ENCODE measurements around the gene TTN.
A peak's percentile ranks its signal among the peaks of the same experiment; 100 is the strongest.

The TTN gene

DNA sequence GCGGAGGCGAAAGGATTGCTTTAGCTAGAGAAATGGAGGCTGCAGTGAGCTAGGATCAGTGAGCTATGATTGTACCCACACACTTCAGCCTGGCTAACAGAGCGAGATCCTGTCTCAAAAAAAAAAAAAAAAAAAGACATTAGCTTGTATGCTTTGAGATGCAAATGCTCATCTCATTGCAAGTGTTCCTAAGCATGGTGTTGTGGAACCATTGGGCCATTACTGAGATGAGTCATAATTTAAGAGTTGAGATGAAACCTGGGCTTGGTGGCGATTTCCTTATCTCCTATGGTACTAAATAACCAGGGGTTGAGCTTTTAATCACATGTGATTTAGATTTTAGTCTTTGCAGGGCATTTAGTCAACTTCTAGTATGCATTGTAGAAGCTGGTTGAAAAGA is 324.8 kb downstream of the TTN start:
- Histone ChIP-seq H3K79me2 (ENCODE audit: low read length) (peaks cover 55% of the 10 kb centered on the region), H3F3A (ENCODE audit: insufficient read depth, low read length) (peaks cover 25% of the 10 kb centered on the region), H3K27ac (ENCODE audit: low read length) (no peak overlapping the region), H3K36me3 (replicated peaks; ENCODE audit: insufficient read depth, low read length) (0 out of 2 replicates have a peak, but pooled peaks cover 5% of the 10 kb centered on the region), H3K4me3 (ENCODE audit: low read length) (no peak overlapping the region), H2AFZ (ENCODE audit: low read length) (no peak overlapping the region), H3K4me1 (ENCODE audit: low read length) (peaks cover 25% of the 10 kb centered on the region), H3K27me3 (replicated peaks; ENCODE audit: insufficient read depth, low read length) (no peaks in the 10 kb centered on the region), H3K9ac (ENCODE audit: low read length) (no peak overlapping the region), H4K20me1 (ENCODE audit: insufficient read depth, low read length) (no peaks in the 10 kb centered on the region), H3K9me3 (replicated peaks; ENCODE audit: insufficient read depth, low read length) (no peaks in the 10 kb centered on the region), H3K9me2 (replicated peaks; ENCODE audit: insufficient read depth, low read length) (no peaks in the 10 kb centered on the region), H3K4me2 (ENCODE audit: low read depth, low read length) (peak overlapping the region; percentile 75; the same call in 1 of the 2 replicates)
- no peak for TF ChIP-seq EZH2phosphoT487 (IDR thresholded peaks at IDR 0.05; ENCODE audit: low read length)
- no peak for TF ChIP-seq CTCF (IDR thresholded peaks at IDR 0.05; ENCODE audit: low read length)
- no peak for TF ChIP-seq EZH2 (optimal IDR thresholded peaks at IDR 0.05; ENCODE audit: low read depth, low read length)
- no peak for DNase-seq

DNA sequence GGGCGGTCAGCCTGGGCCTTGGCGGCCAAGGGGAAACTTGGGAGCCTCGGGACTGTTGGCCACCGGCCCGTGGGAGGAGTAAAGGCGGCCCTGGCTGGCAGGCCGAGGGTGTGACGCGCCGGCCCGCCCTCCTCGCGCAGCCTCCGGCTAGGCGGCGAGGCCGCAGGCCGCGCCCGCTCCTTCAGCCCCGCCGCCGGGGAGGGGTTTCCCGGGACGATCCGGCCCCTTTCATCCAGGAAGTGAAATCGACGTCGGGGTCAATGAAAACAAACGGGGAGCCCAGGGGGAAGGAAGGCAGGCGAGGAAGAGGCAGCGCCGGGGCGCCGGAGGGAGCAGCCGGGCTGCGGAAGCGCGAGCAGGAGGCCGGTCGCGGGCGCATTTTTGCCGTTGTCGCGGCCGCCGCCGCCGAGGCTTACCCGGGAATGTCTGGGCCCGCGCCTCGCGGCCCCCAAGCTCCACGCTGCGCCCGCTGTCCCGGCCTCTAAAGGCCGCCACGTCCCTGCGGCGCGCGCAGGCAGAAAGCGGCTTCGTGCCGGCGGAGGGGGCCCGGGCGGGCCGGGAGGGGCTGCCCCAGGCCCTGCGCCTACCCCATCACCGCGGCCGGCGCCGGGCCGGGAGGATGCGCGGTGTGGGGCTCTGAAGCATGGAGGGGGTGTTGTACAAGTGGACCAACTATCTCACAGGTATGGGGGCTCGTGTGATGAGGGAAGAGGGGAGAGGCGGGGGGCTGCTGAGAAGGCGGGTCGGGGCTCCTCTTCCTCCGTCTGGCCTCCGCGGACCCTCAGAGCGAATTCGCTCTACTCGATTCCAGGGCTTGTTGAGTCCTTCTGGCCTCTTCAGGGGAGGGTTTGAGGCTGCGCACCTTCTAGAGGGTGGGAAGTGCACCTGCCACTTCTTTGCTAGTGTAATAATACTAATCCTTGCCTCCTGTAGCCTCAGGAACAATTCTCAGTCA is 326.7 kb downstream of the TTN start, which contains the start of gene PLEKHA3:
TSS of gene PLEKHA3 (plus strand) at position 231 of the 955 bp plus-strand sequence. CDS start at position 644, 413 bp downstream.
- Histone ChIP-seq H3K4me1 (ENCODE audit: low read length) (peaks cover 25% of the 10 kb centered on the region), H4K20me1 (ENCODE audit: insufficient read depth, low read length) (no peaks in the 10 kb centered on the region), H3K9ac (ENCODE audit: low read length) (peak within 1 kb of the TSS; percentile 67), H3F3A (ENCODE audit: insufficient read depth, low read length) (peaks cover 25% of the 10 kb centered on the region), H3K27me3 (replicated peaks; ENCODE audit: insufficient read depth, low read length) (no peaks in the 10 kb centered on the region), H3K9me3 (replicated peaks; ENCODE audit: insufficient read depth, low read length) (no peaks in the 10 kb centered on the region), H3K36me3 (replicated peaks; ENCODE audit: insufficient read depth, low read length) (no peaks in the 10 kb centered on the region), H2AFZ (ENCODE audit: low read length) (peak within 1 kb of the TSS; percentile 81), H3K27ac (ENCODE audit: low read length) (peak within 1 kb of the TSS; percentile 85; the same call in 1 of the 2 replicates), H3K4me3 (ENCODE audit: low read length) (peak within 1 kb of the TSS; percentile 73), H3K9me2 (replicated peaks; ENCODE audit: insufficient read depth, low read length) (no peaks in the 10 kb centered on the region), H3K4me2 (ENCODE audit: low read depth, low read length) (peak within 1 kb of the TSS; percentile 75), H3K79me2 (ENCODE audit: low read length) (peaks cover 49% of the 10 kb centered on the region)
- TF ChIP-seq EZH2phosphoT487 (IDR thresholded peaks at IDR 0.05; ENCODE audit: low read length): no peak
- no peak for TF ChIP-seq CTCF (IDR thresholded peaks at IDR 0.05; ENCODE audit: low read length)
- no peak for TF ChIP-seq EZH2 (optimal IDR thresholded peaks at IDR 0.05; ENCODE audit: low read depth, low read length)
- DNase-seq: peak; percentile 86

DNA sequence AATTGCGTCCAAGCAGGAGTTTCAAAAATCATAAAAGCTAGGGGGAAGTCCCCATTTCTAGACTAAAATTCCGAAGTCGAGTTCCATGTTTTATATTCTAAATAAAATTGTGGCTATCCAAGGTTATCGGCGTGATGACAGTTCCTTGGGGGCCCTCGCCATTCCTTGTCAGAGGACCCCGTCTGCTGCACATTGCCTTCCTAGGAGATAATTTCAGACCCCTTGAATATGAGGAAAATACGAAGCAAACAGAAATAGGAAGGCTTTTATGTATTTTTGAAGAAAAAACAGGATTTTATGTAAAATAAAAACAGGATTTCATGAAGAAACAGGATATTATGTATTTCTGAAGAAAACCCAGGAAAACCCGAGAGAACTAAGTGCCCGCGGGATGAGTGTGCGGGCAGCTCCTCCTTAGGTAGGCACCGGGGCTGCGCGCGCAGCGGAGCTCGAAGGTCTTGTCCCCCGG is 327.4 kb downstream of the TTN start:
- H3F3A ChIP-seq (ENCODE audit: insufficient read depth, low read length): peaks cover 25% of the 10 kb centered on the region
- no peak for DNase-seq
- H4K20me1 ChIP-seq (ENCODE audit: insufficient read depth, low read length): no peaks in the 10 kb centered on the region
- H3K4me2 ChIP-seq (ENCODE audit: low read depth, low read length): peak overlapping the region; percentile 63
- H3K27me3 ChIP-seq (replicated peaks; ENCODE audit: insufficient read depth, low read length): no peaks in the 10 kb centered on the region
- TF ChIP-seq EZH2 (optimal IDR thresholded peaks at IDR 0.05; ENCODE audit: low read depth, low read length): no peak
- no peak for TF ChIP-seq EZH2phosphoT487 (IDR thresholded peaks at IDR 0.05; ENCODE audit: low read length)
- H3K9ac ChIP-seq (ENCODE audit: low read length): peak overlapping the region; percentile 67
- H3K79me2 ChIP-seq (ENCODE audit: low read length): peaks cover 42% of the 10 kb centered on the region
- H3K27ac ChIP-seq (ENCODE audit: low read length): peak overlapping the region; percentile 85; the same call in 1 of the 2 replicates
- H3K9me2 ChIP-seq (replicated peaks; ENCODE audit: insufficient read depth, low read length): no peaks in the 10 kb centered on the region
- peaks cover 25% of the 10 kb centered on the region for H3K4me1 ChIP-seq (ENCODE audit: low read length)
- H2AFZ ChIP-seq (ENCODE audit: low read length): peak overlapping the region; percentile 64
- H3K9me3 ChIP-seq (replicated peaks; ENCODE audit: insufficient read depth, low read length): no peaks in the 10 kb centered on the region
- peak overlapping the region; percentile 73 for H3K4me3 ChIP-seq (ENCODE audit: low read length)
- H3K36me3 ChIP-seq (replicated peaks; ENCODE audit: insufficient read depth, low read length): no peaks in the 10 kb centered on the region
